Measurements from ENCODE around the gene AKAP7. TPM values are rescaled to one million over a fixed set of nuclear protein-coding genes. Genes with fewer than 3 reads are reported as not detected.

Gene AKAP7
- total RNA-seq, 6 donors from 2014 or later: 2.4 to 11.3 (median 7.1) TPM

DNA sequence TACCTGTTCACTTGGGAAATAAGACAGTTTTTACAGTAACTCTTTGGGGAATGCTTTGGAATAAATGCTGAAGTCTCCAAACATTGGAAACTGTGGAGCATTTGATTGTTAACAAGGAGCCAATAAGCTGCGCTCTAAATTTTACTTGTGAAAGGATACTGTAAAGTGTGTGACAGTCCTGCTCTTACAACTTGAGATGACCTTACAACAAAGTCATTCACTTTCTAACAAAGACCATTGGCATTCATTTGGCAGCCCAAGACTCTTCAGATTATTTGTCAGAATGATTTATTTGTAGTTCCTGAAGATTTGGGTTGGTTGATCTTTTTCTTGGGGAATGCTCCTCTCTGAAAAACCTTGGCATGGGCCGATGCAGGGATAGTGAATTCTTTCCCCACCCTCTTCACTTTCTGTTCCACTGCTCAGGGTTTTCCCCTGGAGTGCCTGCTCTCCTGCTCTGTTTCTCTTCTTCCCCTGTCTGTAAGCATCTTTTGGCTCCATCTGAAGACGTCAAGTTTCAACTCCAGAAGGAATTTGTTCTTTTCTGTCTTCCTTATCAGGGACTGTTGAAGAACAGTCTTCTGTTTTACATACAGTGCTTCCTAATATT, 116.4 kb downstream of the AKAP7 start:
- 56 to 57% methylated on average over 3 of the region's 3 CpGs for WGBS, 2 donors
- TF ChIP-seq POLR2AphosphoS5 (IDR thresholded peaks at IDR 0.05) (no peak), EP300 (IDR thresholded peaks at IDR 0.05) (no peak), CTCF (IDR thresholded peaks at IDR 0.05) (no peak), POLR2A (IDR thresholded peaks at IDR 0.05) (no peak)
- H3K36me3 ChIP-seq: no peaks in the 10 kb centered on the region
- ATAC-seq (ENCODE audit: low FRiP score in 2 of 2): no peak
- H3K4me3 ChIP-seq: peak overlapping the region in 2 of 4 donors; percentile 39 to 43
- peaks cover 4 to 16% (median 13%) of the 10 kb centered on the region in 4 donors for H3K4me1 ChIP-seq
- H3K27me3 ChIP-seq: no peaks in the 10 kb centered on the region
- no peaks in the 10 kb centered on the region for H3K9me3 ChIP-seq
- DNase-seq: no peak
- H3K27ac ChIP-seq: no peak overlapping the region

DNA sequence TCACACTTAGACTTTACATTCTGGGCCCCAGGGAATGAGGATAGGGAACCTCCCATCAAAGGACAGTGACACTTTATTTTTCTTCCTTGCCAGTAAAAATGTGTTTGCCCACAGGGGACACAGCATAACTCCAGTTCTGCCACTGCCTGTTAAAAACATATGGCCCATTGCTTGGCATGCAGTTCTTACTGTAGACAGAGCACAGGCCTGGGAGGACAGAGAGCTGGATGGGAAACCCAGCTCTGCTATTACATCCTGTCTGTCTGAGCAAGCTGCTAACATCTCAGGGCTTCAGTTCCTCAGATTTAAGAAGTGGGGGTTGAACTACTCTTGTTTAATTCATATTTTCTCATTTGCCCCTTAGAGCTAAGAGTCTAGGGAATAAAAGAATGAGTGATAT, 120.2 kb downstream of the AKAP7 start:
- no peak for DNase-seq

DNA sequence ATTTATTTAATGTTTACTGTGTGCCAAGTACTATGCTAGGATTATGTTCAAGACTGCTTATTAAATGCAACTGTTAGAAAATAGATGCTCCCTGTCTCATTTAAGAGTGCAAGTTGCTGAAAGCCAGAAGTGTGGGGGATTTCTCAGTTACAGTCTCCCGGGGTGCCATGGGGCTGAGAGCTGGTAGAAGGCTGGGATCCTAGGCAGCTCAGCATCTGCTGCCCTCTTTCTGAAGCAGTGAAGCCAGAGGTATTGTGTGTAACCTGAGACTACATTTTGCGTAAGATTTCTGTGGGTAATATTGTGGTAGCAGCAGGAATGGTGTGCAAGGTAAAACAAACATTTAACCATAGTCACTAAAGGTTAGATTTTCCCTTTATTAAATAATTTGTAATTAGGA, 120.6 kb downstream of the AKAP7 start:
- H3K4me1 ChIP-seq: peaks cover 1 to 28% (median 8%) of the 10 kb centered on the region in 4 donors
- TF ChIP-seq POLR2AphosphoS5 (IDR thresholded peaks at IDR 0.05): no peak
- no peak for TF ChIP-seq EP300 (IDR thresholded peaks at IDR 0.05)
- TF ChIP-seq POLR2A (IDR thresholded peaks at IDR 0.05): no peak
- no peak for TF ChIP-seq CTCF (IDR thresholded peaks at IDR 0.05)
- no peak for DNase-seq
- peaks cover 0 to 3% (median 0%) of the 10 kb centered on the region in 4 donors for H3K9me3 ChIP-seq
- no peak for ATAC-seq (ENCODE audit: low FRiP score in 2 of 2)
- 69 to 95% methylated on average over 2 of the region's 2 CpGs for WGBS, 2 donors
- H3K4me3 ChIP-seq: no peak overlapping the region
- H3K27me3 ChIP-seq: no peaks in the 10 kb centered on the region
- no peak overlapping the region for H3K27ac ChIP-seq
- H3K36me3 ChIP-seq: no peaks in the 10 kb centered on the region

More for the DNA sequence above, 120.2 kb downstream of the AKAP7 start:
- Histone ChIP-seq H3K4me1 (peaks cover 4 to 28% (median 11%) of the 10 kb centered on the region in 4 donors), H3K36me3 (no peaks in the 10 kb centered on the region), H3K27me3 (no peaks in the 10 kb centered on the region), H3K27ac (no peak overlapping the region), H3K9me3 (peaks cover 0 to 3% (median 0%) of the 10 kb centered on the region in 4 donors), H3K4me3 (no peak overlapping the region)
- no peak for ATAC-seq (ENCODE audit: low FRiP score in 2 of 2)
- no peak for TF ChIP-seq EP300 (IDR thresholded peaks at IDR 0.05)
- no peak for TF ChIP-seq POLR2AphosphoS5 (IDR thresholded peaks at IDR 0.05)
- no peak for TF ChIP-seq CTCF (IDR thresholded peaks at IDR 0.05)
- TF ChIP-seq POLR2A (IDR thresholded peaks at IDR 0.05): no peak

DNA sequence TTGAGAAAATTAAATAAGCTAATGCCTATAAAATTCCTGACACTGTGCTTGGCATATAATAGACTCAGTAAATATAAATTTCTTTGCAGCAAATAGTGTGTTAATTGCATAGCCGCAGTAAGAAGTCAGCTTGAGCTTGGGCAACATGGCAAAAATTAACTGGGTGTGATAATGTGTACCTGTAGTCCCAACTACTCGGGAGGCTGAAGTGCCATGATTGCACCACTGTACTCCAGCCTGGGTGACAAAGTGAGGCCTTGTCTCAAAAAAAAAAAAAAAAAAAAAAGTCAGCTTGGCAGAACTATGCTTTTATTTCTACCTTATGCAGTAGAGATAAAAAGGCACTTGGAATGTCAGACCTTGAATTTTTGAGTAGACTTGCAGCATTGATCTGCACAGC, 121.8 kb downstream of the AKAP7 start:
- peak overlapping the region in 1 of 4 donors; percentile 49 for H3K27ac ChIP-seq
- H3K4me1 ChIP-seq: peaks cover 0 to 22% (median 5%) of the 10 kb centered on the region in 4 donors
- no peaks in the 10 kb centered on the region for H3K27me3 ChIP-seq
- TF ChIP-seq CTCF (IDR thresholded peaks at IDR 0.05) (no peak), EP300 (IDR thresholded peaks at IDR 0.05) (peak in 1 of 4 donors; percentile 10), POLR2AphosphoS5 (IDR thresholded peaks at IDR 0.05) (no peak), POLR2A (IDR thresholded peaks at IDR 0.05) (no peak)
- H3K9me3 ChIP-seq: peaks cover 0 to 3% (median 0%) of the 10 kb centered on the region in 4 donors
- H3K4me3 ChIP-seq: no peak overlapping the region
- ATAC-seq (ENCODE audit: low FRiP score in 2 of 2) (peak; percentile 50 to 81), DNase-seq (peak in 1 of 2 donors; percentile 88)
- 66 to 79% methylated on average over 2 of the region's 2 CpGs for WGBS, 2 donors
- H3K36me3 ChIP-seq: no peaks in the 10 kb centered on the region
